ENCODE measurements around the gene POLR2H.

DNA sequence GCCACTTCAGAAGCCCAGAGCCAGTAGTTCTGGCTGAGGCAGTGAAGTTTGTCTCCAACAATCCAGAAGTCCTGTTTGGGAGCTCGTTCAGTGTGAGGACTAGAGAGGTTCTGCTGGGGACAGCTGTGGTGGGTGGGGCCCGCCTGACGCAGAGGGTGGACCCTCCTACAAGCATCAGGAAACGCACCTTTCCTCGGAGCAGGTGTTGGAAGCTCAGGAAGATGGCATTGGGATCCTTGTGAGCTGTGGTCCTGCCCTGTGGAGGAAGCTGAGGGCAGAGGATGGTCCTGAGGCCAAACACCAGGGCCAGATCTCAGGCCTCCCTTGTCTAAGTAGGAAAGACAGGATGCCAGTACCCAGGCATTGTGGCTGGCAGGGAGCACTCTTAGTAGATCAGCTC is 11.4 kb downstream of the POLR2H start:
- TF ChIP-seq EZH2 (IDR thresholded peaks at IDR 0.05; ENCODE audit: insufficient read depth, poor library complexity, severe bottlenecking) (no peak), EZH2phosphoT487 (IDR thresholded peaks at IDR 0.05; ENCODE audit: insufficient read depth, low read depth) (no peak)

All from GM23248 (cell line).